Fibroblast of skin of left biceps (primary cell): ENCODE results near the gene CFAP90.
A peak's percentile ranks its signal among the peaks of the same experiment; 100 is the strongest.

ENCODE experiments used
- DNase-seq, 2 experiments: peaks; one replicate each; pipeline ENCODE4 v3.0.0-alpha.2; 2013; ENCODE audit warnings: low read depth in 2 of 2

Gene CFAP90

GRCh38 chr5:7823594-7823993, 27.3 kb downstream of the CFAP90 start:
- no peak for DNase-seq

DNA sequence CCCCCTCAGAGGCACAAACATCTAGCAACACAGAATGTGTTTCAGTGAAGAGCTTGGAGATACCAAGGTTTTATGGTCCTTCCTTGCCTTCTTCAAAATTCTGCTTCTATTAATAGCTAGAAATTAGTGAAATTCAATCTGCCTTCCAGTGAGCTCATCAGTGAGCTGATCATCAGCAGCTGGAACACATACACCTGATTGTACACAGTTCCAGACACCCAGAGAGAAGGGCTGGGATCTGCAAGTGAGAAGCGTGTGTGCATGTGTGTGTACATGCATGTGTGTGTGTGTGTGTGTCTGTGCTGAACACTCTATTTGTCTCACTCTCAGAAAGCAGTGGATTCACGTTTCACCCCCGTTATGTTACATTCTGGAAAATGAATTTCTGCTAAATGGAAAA, 28.5 kb downstream of the CFAP90 start:
- no peak for DNase-seq

- DNase-seq, result no peak
Observed at GRCh38 chr5:7816535-7816901, 34.4 kb downstream of the CFAP90 start.

- DNase-seq, result peak in 1 of 2 experiments; percentile 5
Observed at GRCh38 chr5:7815892-7816534, 34.9 kb downstream of the CFAP90 start.

- no peak for DNase-seq
Observed at GRCh38 chr5:7814816-7815215, 36.1 kb downstream of the CFAP90 start.

- no peak for DNase-seq
Observed at GRCh38 chr5:7813576-7813975, 37.4 kb downstream of the CFAP90 start.

GRCh38 chr5:7813007-7813406, 37.9 kb downstream of the CFAP90 start:
- no peak for DNase-seq

GRCh38 chr5:7811715-7812114, 39.2 kb downstream of the CFAP90 start:
- DNase-seq, result no peak

DNA sequence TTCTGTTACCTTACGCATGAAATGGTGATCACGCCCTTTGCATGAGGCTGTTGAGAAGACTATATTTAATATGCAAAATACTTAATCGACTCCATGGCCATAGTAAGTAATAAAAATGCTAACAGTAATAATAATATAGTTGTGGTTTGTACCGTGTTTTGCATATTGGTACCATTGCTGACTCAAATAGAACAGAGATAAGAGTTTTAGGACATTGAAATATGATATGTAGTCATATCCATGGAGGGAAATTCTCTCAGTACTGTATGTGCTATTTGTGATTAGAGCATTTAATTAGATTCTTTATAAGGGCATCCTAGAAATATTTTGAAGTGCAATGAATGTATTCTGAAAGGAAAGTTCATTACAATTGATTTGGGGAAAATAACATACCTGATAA, 41.9 kb downstream of the CFAP90 start:
- no peak for DNase-seq

DNA sequence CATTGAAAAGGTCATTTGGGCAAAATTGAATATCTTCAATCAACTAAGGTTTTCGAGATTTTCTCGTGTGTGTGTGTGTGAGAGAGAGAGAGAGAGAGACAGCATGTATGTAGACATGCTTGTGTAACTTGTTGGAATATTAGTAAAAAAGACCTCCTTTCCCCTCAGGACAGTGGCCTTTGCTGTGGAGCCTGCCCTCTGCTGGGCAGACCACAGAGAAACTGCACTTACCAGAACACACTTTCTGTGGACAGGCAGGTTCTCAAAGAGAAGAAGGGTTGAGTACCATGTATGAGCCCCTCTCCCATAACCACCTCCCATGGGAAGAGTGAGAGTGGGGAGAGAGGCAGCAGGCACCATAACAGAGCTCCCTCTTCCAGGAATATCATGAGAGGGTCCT, 45.6 kb downstream of the CFAP90 start:
- DNase-seq, result no peak

GRCh38 chr5:7803937-7804336, 47.0 kb downstream of the CFAP90 start:
- no peak for DNase-seq

DNA sequence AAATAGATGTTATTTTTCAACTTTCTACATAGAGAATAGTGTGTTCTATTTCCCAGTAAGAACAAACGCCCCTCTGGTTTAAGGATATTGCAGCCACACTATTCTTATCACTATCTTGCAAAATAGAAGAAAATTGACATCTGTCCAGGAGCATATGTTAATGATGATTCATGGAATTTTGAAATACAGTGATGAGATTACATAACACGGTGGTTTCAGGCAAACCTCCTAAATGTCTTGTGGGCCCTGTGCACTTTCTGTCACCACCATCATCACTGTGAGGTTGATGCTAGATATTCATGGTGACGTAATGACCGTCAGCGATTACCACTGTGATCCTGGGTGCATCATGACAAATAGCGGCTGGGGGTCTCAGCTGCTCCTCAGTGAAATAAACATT, 48.1 kb downstream of the CFAP90 start:
- no peak for DNase-seq

- no peak for DNase-seq
Observed at GRCh38 chr5:7801891-7802614, 48.9 kb downstream of the CFAP90 start.

- DNase-seq, result no peak
Observed at GRCh38 chr5:7795306-7795705, 55.6 kb downstream of the CFAP90 start.

- no peak for DNase-seq
Observed at GRCh38 chr5:7794823-7795222, 56.1 kb downstream of the CFAP90 start.

- no peak for DNase-seq
Observed at GRCh38 chr5:7794311-7794710, 56.6 kb downstream of the CFAP90 start.

- no peak for DNase-seq
Observed at GRCh38 chr5:7793895-7794294, 57.0 kb downstream of the CFAP90 start.

DNA sequence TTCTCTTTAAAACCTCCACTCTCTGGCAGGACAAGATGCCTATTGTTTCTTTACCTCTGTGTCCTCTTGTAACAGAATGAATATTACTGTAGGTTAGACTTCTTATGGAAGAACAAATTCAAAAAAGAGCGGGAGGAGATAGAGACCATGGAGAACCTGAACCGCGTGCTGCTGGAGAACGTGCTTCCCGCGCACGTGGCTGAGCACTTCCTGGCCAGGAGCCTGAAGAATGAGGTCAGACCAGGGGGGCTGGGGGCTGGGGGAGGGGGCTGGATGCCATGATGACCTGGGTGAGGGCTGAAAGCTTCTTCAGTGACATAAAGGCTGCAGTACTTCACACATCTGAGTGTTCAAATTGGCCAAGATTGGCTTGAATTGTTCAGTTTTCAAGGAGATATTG, 61.4 kb downstream of the CFAP90 start:
- no peak for DNase-seq

DNA sequence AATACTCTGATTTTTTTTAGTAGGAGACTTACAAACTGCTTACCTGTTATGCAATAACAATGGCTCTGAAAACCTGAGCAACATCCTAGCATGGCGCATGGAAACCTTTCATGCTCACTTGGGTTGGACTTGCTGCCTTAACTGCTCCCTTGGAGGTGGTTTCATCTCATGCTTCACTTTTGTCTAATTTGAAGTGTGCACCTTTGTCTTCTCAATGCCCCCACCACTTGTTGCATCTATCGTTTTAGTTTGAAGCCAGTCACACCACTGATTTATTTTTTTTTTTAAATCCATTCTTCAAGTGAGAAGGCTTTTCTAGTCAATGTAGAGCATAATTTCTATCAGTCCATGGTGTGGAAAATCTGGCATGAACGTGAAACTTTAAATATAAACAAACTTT, 63.2 kb downstream of the CFAP90 start:
- no peak for DNase-seq

DNA sequence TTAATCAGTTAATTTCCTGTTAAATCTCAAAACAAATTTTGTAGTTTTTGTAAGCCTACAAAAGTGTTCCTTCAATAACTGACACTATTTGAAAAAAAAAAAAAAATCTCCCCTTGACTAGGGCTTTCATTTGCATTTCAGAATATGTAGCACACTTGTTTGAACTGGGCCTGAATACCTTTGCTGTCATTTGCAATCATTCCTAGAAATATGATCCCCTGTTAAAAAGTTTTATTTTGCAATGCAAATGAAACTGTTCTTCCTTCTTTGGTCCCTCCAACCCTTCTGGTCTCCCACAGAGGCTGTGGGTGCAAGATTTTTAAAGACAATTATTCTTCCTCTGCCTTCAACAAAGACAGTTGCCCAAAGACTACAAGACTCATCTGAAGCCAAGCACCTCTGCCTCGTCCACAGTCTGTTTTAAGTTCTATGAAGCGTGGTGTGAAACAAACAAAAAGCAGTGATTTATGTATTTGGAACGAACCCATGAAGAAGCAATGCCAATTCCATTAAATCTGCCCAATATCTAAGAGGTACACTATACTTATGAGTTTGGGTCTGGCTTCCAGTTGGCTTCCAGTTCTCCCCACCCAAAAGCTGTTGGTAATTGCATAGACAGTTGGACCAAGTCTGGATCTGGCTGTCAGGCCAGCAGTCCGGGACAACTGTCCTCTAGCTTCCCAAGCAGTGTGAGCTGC, 66.1 kb downstream of the CFAP90 start:
- DNase-seq, result no peak

GRCh38 chr5:7781899-7782298, 69.0 kb downstream of the CFAP90 start:
- DNase-seq, result no peak
